ENCODE results near the gene PKP4. TPM values are rescaled to one million over a fixed set of nuclear protein-coding genes. Genes with fewer than 3 reads are reported as not detected.

PKP4 gene
- total RNA-seq, 1 experiment from 2014 or later = 52.0 TPM

DNA sequence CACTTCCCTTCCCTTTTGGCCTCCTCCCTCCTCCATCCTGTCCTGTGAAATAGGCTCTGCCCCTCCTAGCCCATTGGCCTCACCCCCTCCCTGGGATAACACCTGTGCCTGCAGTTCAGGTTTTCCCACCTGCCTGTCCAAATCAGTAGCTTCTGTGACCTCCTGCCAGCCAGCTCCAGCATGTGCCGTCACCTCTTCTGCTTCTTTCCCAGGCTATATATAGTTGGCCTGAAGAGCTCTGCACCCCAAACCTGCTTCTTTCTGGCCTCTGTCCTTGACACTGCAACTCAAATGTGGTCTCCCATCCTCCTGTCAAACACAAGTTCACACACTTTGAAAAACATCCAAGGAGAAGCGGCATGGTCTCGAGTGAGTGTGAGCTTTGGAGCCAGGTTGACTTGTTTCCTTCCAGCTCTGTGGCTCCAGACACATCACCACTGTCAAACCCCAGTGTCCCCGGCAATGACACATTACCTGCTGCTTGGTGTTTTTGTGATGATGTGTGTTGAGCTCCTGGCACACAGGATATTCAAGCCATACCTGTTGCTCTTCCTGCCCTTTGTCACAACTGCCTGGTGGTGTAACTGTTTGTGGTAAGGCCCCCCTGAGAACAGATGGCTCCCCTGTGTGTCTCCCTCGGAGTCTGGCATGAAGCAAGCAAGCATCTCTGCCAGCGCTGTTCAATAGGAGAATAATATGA, 194.8 kb downstream of the PKP4 start:
- Histone ChIP-seq H3K79me2 (ENCODE audit: insufficient read depth, low read length) (no peaks in the 10 kb centered on the region), H4K5ac (ENCODE audit: insufficient read length, low read depth, low read length) (no peak overlapping the region), H3K56ac (ENCODE audit: insufficient read length, low read depth, low read length) (no peak overlapping the region), H3K18ac (ENCODE audit: insufficient read length, low read depth, low read length) (no peak overlapping the region), H3K4me1 (ENCODE audit: insufficient read depth, low read length) (no peaks in the 10 kb centered on the region), H3K4ac (ENCODE audit: low read depth, low read length) (no peak overlapping the region), H2AK5ac (ENCODE audit: insufficient read length, low read length) (no peak overlapping the region), H4K20me1 (ENCODE audit: control insufficient read depth, insufficient read depth, insufficient read length) (no peaks in the 10 kb centered on the region), H3K9ac (ENCODE audit: extremely low read depth, insufficient read length, low read length) (no peak overlapping the region), H2BK20ac (ENCODE audit: low read depth, low read length, poor library complexity, severe bottlenecking) (no peak overlapping the region), H3K23me2 (ENCODE audit: insufficient read length, low read depth, low read length, poor library complexity, severe bottlenecking) (no peaks in the 10 kb centered on the region), H2BK120ac (ENCODE audit: low read depth, low read length, poor library complexity, severe bottlenecking) (no peak overlapping the region), H3K9me3 (ENCODE audit: control insufficient read depth, low read depth, low read length) (no peaks in the 10 kb centered on the region), H2BK15ac (ENCODE audit: low read depth, low read length) (no peak overlapping the region), H3K4me2 (ENCODE audit: insufficient read depth, insufficient read length, low read length) (no peak overlapping the region), H4K91ac (ENCODE audit: insufficient read length, low read depth, low read length) (no peak overlapping the region), H3K14ac (ENCODE audit: insufficient read depth, low read length) (no peak overlapping the region), H3K27ac (ENCODE audit: insufficient read length, low read depth, low read length) (no peak overlapping the region), H4K8ac (replicated peaks; ENCODE audit: insufficient read length, low read depth, low read length) (no peak overlapping the region), H2BK5ac (ENCODE audit: insufficient read length, low read length) (no peak overlapping the region), H3K23ac (ENCODE audit: insufficient read length, low read depth, low read length) (no peak overlapping the region), H2AFZ (ENCODE audit: low read length) (no peak overlapping the region), H3K79me1 (ENCODE audit: insufficient read depth, low read depth, low read length, poor library complexity, severe bottlenecking) (no peaks in the 10 kb centered on the region), H3T11ph (ENCODE audit: low read length) (no peak overlapping the region), H3K27me3 (ENCODE audit: insufficient read depth, low read length) (no peaks in the 10 kb centered on the region), H2BK12ac (ENCODE audit: insufficient read length, low read depth, low read length) (no peak overlapping the region)
- Mint-ChIP-seq H3K4me1 (peaks cover 0 to 7% of the 10 kb centered on the region in 2 experiments; a peak in 2 of 4 replicates), H3K36me3 (ENCODE audit: insufficient read depth in 1 of 3, low read depth in 3 of 3) (no peaks in the 10 kb centered on the region; a peak in 1 of 7 replicates), H3K4me3 (no peak overlapping the region), H3K27ac (peak overlapping the region in 1 of 3 experiments; percentile 36; a peak in 2 of 7 replicates), H3K27me3 (ENCODE audit: low read depth) (no peaks in the 10 kb centered on the region), H3K9me3 (no peaks in the 10 kb centered on the region)
- TF ChIP-seq, protein P1, sequence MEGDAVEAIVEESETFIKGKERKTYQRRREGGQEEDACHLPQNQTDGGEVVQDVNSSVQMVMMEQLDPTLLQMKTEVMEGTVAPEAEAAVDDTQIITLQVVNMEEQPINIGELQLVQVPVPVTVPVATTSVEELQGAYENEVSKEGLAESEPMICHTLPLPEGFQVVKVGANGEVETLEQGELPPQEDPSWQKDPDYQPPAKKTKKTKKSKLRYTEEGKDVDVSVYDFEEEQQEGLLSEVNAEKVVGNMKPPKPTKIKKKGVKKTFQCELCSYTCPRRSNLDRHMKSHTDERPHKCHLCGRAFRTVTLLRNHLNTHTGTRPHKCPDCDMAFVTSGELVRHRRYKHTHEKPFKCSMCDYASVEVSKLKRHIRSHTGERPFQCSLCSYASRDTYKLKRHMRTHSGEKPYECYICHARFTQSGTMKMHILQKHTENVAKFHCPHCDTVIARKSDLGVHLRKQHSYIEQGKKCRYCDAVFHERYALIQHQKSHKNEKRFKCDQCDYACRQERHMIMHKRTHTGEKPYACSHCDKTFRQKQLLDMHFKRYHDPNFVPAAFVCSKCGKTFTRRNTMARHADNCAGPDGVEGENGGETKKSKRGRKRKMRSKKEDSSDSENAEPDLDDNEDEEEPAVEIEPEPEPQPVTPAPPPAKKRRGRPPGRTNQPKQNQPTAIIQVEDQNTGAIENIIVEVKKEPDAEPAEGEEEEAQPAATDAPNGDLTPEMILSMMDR (conservative IDR thresholded peaks at IDR 0.05) = no peak
- DNase-seq = no peak
- no CpG with 5 or more reads among the region's 6 CpGs for WGBS (ENCODE audit: extremely low coverage, insufficient read length, low lambda C conversion rate)
